C4-2B (cell line): ENCODE results near the gene NDOR1.

ENCODE experiments used
- CTCF ChIP-seq: fragments of 450-650 bp; conservative IDR thresholded peaks from 2 replicates; pipeline ENCODE4 v1.5.1; 2017; ENCODE audit warnings: mild to moderate bottlenecking
- ZFX ChIP-seq: fragments of 450-650 bp; IDR thresholded peaks from 2 replicates; pipeline ENCODE4 v1.6.1; 2017

GRCh38 chr9:137180491-137180890 lies 25.0 kb upstream of the NDOR1 start:
- no peak for TF ChIP-seq CTCF
- TF ChIP-seq ZFX, result no peak
